ENCODE data around the gene MYO18A. TPM values are rescaled to one million over a fixed set of nuclear protein-coding genes. Genes with fewer than 3 reads are reported as not detected.

MYO18A gene
- total RNA-seq, 1 donor, result 78.3 TPM

- no peak for DNase-seq (ENCODE audit: low read depth)
- no peak overlapping the region for H3K4me3 ChIP-seq (ENCODE audit: low read depth, low read length)
- TF ChIP-seq, protein P1, sequence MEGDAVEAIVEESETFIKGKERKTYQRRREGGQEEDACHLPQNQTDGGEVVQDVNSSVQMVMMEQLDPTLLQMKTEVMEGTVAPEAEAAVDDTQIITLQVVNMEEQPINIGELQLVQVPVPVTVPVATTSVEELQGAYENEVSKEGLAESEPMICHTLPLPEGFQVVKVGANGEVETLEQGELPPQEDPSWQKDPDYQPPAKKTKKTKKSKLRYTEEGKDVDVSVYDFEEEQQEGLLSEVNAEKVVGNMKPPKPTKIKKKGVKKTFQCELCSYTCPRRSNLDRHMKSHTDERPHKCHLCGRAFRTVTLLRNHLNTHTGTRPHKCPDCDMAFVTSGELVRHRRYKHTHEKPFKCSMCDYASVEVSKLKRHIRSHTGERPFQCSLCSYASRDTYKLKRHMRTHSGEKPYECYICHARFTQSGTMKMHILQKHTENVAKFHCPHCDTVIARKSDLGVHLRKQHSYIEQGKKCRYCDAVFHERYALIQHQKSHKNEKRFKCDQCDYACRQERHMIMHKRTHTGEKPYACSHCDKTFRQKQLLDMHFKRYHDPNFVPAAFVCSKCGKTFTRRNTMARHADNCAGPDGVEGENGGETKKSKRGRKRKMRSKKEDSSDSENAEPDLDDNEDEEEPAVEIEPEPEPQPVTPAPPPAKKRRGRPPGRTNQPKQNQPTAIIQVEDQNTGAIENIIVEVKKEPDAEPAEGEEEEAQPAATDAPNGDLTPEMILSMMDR (IDR thresholded peaks at IDR 0.05; ENCODE audit: insufficient read depth, low read length), result no peak
Measured at GRCh38 chr17:29073520-29073919, 106.7 kb downstream of the MYO18A start.

GRCh38 chr17:29073045-29073444, 107.2 kb downstream of the MYO18A start:
- TF ChIP-seq, protein P1 (IDR thresholded peaks at IDR 0.05; ENCODE audit: insufficient read depth, low read length), result no peak
- no peak for DNase-seq (ENCODE audit: low read depth)
- no peak overlapping the region for H3K4me3 ChIP-seq (ENCODE audit: low read depth, low read length)

DNA sequence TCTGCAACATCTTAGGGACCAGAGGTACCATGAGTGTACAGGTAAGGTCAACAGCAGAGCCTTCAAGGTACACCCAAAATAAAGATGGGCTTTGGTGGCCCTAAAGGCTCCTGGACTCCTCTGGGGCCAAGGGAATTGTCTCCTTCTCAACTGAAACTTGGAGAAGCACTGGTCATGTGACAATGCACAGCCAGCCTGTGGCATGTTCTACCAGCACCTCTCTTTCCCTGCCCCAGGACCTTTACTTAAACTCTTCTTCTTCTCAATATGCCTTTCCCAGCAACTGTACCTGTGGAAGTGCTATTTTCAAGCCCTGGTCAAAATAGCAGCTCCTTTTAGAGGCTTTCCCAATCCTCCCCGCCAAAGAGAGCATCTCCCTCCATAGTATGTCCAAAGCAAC, 108.9 kb downstream of the MYO18A start:
- no peak for DNase-seq (ENCODE audit: low read depth)
- TF ChIP-seq, protein P1 (IDR thresholded peaks at IDR 0.05; ENCODE audit: insufficient read depth, low read length), result no peak
- no peak overlapping the region for H3K4me3 ChIP-seq (ENCODE audit: low read depth, low read length)

DNA sequence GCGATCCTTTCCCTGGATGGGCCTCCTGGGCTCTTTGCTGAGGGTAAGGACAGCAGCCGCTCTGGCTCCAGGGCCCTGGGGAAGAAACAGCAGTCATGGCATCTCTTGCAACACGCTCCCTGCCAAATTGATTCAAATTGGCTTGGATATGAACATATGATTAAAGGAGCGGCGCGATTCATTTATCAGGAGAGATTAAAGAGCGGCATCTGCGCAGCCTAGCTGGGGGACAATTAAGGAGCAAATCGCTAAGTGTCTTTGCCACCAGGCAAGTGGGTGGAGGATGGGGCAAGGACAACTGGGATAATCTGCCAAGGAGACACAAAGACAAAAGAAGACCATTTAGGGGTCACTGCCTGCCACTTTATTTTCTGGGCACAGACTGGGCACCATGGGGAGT, 109.4 kb downstream of the MYO18A start:
- no peak overlapping the region for H3K4me3 ChIP-seq (ENCODE audit: low read depth, low read length)
- TF ChIP-seq, protein P1 (IDR thresholded peaks at IDR 0.05; ENCODE audit: insufficient read depth, low read length), result no peak
- DNase-seq (ENCODE audit: low read depth), result no peak

DNA sequence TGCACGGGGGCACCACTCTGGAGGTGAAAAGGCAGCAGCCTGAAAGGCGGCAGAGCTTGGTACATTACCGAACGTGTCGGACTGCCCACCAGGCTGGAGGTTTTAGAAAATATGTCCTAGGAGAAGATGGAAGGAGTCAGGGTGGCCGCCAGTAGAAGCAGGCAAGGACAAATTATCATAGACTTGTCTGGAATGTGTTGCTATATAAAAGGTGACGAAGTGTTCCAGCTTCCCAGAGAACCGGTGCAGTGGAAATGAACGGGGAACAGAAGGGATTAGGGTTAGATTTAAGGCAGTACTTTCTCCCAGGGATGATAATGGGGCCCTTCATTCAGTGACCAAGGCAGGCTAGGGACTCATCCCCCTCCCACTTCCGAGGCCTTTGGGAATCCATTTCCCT, 109.9 kb downstream of the MYO18A start:
- no peak for DNase-seq (ENCODE audit: low read depth)
- H3K4me3 ChIP-seq (ENCODE audit: low read depth, low read length), result no peak overlapping the region
- TF ChIP-seq, protein P1 (IDR thresholded peaks at IDR 0.05; ENCODE audit: insufficient read depth, low read length), result no peak

- H3K4me3 ChIP-seq (ENCODE audit: low read depth, low read length), result no peak overlapping the region
- DNase-seq (ENCODE audit: low read depth), result no peak
- TF ChIP-seq, protein P1 (IDR thresholded peaks at IDR 0.05; ENCODE audit: insufficient read depth, low read length), result no peak
Measured at GRCh38 chr17:29069526-29070041, 110.6 kb downstream of the MYO18A start.

DNA sequence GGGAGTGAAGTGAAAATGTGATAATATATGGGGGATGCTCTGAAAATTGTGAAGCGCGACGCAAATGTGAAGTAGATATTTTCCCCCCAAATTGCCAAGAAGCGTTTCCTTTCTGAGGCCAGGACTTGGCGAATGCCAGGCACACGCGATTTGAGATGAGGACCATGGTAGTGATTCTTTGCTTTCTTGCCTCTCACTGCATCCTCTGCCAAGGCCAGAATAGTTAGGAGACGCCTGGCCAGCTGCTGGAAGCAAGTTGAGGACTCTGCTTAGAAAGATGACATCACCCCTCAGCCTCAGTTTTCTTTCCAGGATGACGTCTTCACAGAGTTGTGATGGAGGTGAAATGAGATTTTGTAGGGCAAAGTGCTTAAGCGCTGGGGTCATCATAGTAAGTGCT, 111.4 kb downstream of the MYO18A start:
- H3K4me3 ChIP-seq (ENCODE audit: low read depth, low read length), result no peak overlapping the region
- TF ChIP-seq, protein P1 (IDR thresholded peaks at IDR 0.05; ENCODE audit: insufficient read depth, low read length), result no peak
- DNase-seq (ENCODE audit: low read depth), result peak; percentile 38
